RWPE2 (cell line): ENCODE data around the gene MEF2A.
"Not testable (repeated sequence)": the region's sequence is repeated elsewhere in the genome, so short reads cannot be mapped to it uniquely, and the experiment has no call there.

Source experiments
- ATAC-seq: fragments of 200-7000 bp; cut with Tn5 transposase; 3 replicates; pipeline ENCODE4 v1.9.1; 2021; ENCODE audit warnings: low read depth
- DNase-seq: peaks from one replicate; pipeline ENCODE4 v3.0.0-alpha.2; 2020; ENCODE audit warnings: low spot score
- H3K27ac ChIP-seq: fragments of 450-650 bp; 2 replicates; pipeline ENCODE4 v1.5.1; 2017; ENCODE audit warnings: mild to moderate bottlenecking; ENCODE audit not compliant: poor library complexity, severe bottlenecking
- H3K27me3 ChIP-seq: fragments of 250-450 bp; sonication (Bioruptor Pico); 2 replicates; pipeline ENCODE4 v1.5.1; 2021; ENCODE audit warnings: mild to moderate bottlenecking, moderate library complexity; ENCODE audit not compliant: insufficient read depth, poor library complexity, severe bottlenecking
- H3K36me3 ChIP-seq: fragments of 250-450 bp; sonication (Bioruptor Pico); 2 replicates; pipeline ENCODE4 v1.5.1; 2020; ENCODE audit warnings: low read depth, mild to moderate bottlenecking, moderate library complexity
- H3K4me1 ChIP-seq: fragments of 250-450 bp; sonication (Bioruptor Pico); 2 replicates; pipeline ENCODE4 v1.5.1; 2021; ENCODE audit warnings: mild to moderate bottlenecking, moderate library complexity; ENCODE audit not compliant: insufficient read depth, poor library complexity, severe bottlenecking
- H3K4me3 ChIP-seq: fragments of 250-450 bp; sonication (Bioruptor Pico); 2 replicates; pipeline ENCODE4 v1.5.1; 2021; ENCODE audit warnings: mild to moderate bottlenecking, moderate library complexity; ENCODE audit not compliant: severe bottlenecking
- H3K9me3 ChIP-seq: fragments of 250-450 bp; sonication (Bioruptor Pico); 2 replicates; pipeline ENCODE4 v1.5.1; 2021; ENCODE audit warnings: mild to moderate bottlenecking, moderate library complexity; ENCODE audit not compliant: severe bottlenecking
- TF ChIP-seq, protein P1 (sequence below): fragments of 450-650 bp; IDR thresholded peaks from one replicate; pipeline ENCODE4 v1.5.1; 2017; ENCODE audit warnings: mild to moderate bottlenecking, moderate library complexity; ENCODE audit not compliant: poor library complexity, severe bottlenecking

The MEF2A gene

GRCh38 chr15:99733268-99734039 lies 167.7 kb downstream of the MEF2A start, which contains the start of gene LYSMD4:
Gene LYSMD4, minus strand, starts transcription at chr15:99733437. Its CDS starts 1,438 bp downstream, at chr15:99731999.
- ATAC-seq = peak; percentile 97
- Histone ChIP-seq H3K4me3 (peak within 1 kb of the TSS; percentile 97), H3K36me3 (peaks cover 14% of the 10 kb centered on the region), H3K4me1 (no peaks in the 10 kb centered on the region), H3K27ac (peak within 1 kb of the TSS; percentile 11), H3K9me3 (no peaks in the 10 kb centered on the region), H3K27me3 (no peaks in the 10 kb centered on the region)
- DNase-seq = peak; percentile 99
- TF ChIP-seq, protein P1, sequence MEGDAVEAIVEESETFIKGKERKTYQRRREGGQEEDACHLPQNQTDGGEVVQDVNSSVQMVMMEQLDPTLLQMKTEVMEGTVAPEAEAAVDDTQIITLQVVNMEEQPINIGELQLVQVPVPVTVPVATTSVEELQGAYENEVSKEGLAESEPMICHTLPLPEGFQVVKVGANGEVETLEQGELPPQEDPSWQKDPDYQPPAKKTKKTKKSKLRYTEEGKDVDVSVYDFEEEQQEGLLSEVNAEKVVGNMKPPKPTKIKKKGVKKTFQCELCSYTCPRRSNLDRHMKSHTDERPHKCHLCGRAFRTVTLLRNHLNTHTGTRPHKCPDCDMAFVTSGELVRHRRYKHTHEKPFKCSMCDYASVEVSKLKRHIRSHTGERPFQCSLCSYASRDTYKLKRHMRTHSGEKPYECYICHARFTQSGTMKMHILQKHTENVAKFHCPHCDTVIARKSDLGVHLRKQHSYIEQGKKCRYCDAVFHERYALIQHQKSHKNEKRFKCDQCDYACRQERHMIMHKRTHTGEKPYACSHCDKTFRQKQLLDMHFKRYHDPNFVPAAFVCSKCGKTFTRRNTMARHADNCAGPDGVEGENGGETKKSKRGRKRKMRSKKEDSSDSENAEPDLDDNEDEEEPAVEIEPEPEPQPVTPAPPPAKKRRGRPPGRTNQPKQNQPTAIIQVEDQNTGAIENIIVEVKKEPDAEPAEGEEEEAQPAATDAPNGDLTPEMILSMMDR = no peak

- H3K4me1 ChIP-seq, H3K27me3 ChIP-seq, ATAC-seq, DNase-seq, H3K4me3 ChIP-seq, H3K9me3 ChIP-seq: not testable (repeated sequence)
- H3K27ac ChIP-seq = peak overlapping the region; percentile 11
- H3K36me3 ChIP-seq = peaks cover 14% of the 10 kb centered on the region
These were observed 168.2 kb downstream of the MEF2A start for GRCh38 chr15:99734040-99734291.

- Histone ChIP-seq H3K36me3 (peaks cover 8% of the 10 kb centered on the region), H3K4me3 (no peak overlapping the region), H3K27ac (no peak overlapping the region), H3K9me3 (no peaks in the 10 kb centered on the region), H3K27me3 (no peaks in the 10 kb centered on the region), H3K4me1 (no peaks in the 10 kb centered on the region)
- DNase-seq (no peak), ATAC-seq (no peak)
- TF ChIP-seq, protein P1 = no peak
These were observed 168.8 kb downstream of the MEF2A start for GRCh38 chr15:99734575-99734974.

DNA sequence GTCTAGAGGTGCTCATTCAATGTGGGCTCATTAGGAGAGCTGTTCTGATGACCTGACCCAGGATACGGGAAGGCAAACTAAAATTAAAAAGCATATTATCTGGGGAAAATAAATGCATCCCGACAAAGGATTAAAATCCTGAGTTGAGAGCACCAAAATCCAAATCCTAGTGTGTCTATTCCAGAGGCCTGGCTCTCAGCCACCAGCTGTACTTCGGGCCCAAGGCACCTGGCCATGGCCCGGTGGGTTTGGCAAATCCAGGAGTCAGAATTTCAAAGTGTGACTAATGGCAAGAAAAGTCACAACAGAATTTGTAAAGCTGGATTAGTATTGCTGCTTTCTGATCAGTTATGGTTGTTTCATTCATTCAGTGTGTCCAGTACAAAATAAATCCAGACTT lies 170.1 kb downstream of the MEF2A start:
- TF ChIP-seq, protein P1 = no peak
- Histone ChIP-seq H3K4me3 (no peak overlapping the region), H3K27me3 (no peaks in the 10 kb centered on the region), H3K27ac (no peak overlapping the region), H3K4me1 (no peaks in the 10 kb centered on the region), H3K9me3 (no peaks in the 10 kb centered on the region), H3K36me3 (peaks cover under 1% of the 10 kb centered on the region; the same call in 1 of the 2 replicates)
- ATAC-seq = no peak
- no peak for DNase-seq

DNA sequence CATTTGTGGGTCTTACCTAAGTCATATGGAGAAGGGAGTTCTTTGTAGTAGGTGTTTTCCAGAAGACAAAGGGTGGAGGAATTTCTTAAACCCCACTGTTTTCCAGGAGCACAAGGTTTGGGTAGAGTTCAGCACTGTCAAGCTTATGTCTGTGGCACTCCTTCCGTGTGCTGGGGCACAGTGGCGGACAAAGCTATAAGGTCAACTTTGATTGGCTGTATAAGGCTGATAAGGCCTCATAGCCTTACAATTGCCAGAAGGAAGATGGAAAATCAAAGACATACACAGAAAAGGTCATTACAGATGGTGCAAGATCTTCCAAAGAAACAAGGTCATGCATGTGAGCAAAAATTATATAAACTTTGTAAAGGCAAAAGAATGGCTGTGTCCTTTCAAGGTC lies 170.9 kb downstream of the MEF2A start:
- no peaks in the 10 kb centered on the region for H3K9me3 ChIP-seq
- no peaks in the 10 kb centered on the region for H3K4me1 ChIP-seq
- H3K27me3 ChIP-seq = no peaks in the 10 kb centered on the region
- no peak overlapping the region for H3K27ac ChIP-seq
- TF ChIP-seq, protein P1 = no peak
- no peak for ATAC-seq
- H3K36me3 ChIP-seq = no peaks in the 10 kb centered on the region
- H3K4me3 ChIP-seq = no peak overlapping the region
- no peak for DNase-seq
